HEK293 (cell line): ENCODE results near the gene HSD17B1.

Experiments
- BCL11A ChIP-seq: fragments of 450-650 bp; formaldehyde crosslinking; IDR thresholded peaks from 2 replicates; pipeline ENCODE4 v1.5.1; 2016; ENCODE audit warnings: low read depth, missing biosample characterization, missing genetic modification characterization
- GLIS2 ChIP-seq: fragments of 450-650 bp; formaldehyde crosslinking; IDR thresholded peaks from 2 replicates; pipeline ENCODE4 v1.5.1; 2016; ENCODE audit warnings: missing biosample characterization, missing genetic modification characterization
- TCF7L2 ChIP-seq: IDR thresholded peaks from 2 replicates; pipeline ENCODE4 v1.6.1; 2011; ENCODE audit warnings: low read depth, mild to moderate bottlenecking, inconsistent platforms, low read length, moderate library complexity, borderline replicate concordance
- YY2 ChIP-seq: fragments of 450-650 bp; formaldehyde crosslinking; IDR thresholded peaks from 2 replicates; pipeline ENCODE4 v1.5.1; 2016; ENCODE audit warnings: missing biosample characterization, missing genetic modification characterization
- ZBTB8A ChIP-seq: fragments of 450-650 bp; formaldehyde crosslinking; IDR thresholded peaks from 2 replicates; pipeline ENCODE4 v1.5.1; 2016; ENCODE audit warnings: missing biosample characterization, missing genetic modification characterization
- ZIC2 ChIP-seq: fragments of 450-650 bp; formaldehyde crosslinking; IDR thresholded peaks from 2 replicates; pipeline ENCODE4 v1.5.1; 2016; ENCODE audit warnings: missing biosample characterization, missing genetic modification characterization
- ZNF350 ChIP-seq: fragments of 450-650 bp; formaldehyde crosslinking; IDR thresholded peaks from 2 replicates; pipeline ENCODE4 v1.5.0; 2017; ENCODE audit warnings: missing biosample characterization, mild to moderate bottlenecking, missing genetic modification characterization
- ZNF585B ChIP-seq: fragments of 450-650 bp; formaldehyde crosslinking; IDR thresholded peaks from 2 replicates; pipeline ENCODE4 v1.5.1; 2016; ENCODE audit warnings: missing biosample characterization, missing genetic modification characterization
- ZNF600 ChIP-seq: fragments of 450-650 bp; formaldehyde crosslinking; IDR thresholded peaks from 2 replicates; pipeline ENCODE4 v1.5.1; 2016; ENCODE audit warnings: missing biosample characterization, missing genetic modification characterization
- ZNF76 ChIP-seq: fragments of 450-650 bp; formaldehyde crosslinking; IDR thresholded peaks from 2 replicates; pipeline ENCODE4; 2016; ENCODE audit warnings: low read depth, missing biosample characterization, missing genetic modification characterization, borderline replicate concordance
- ZSCAN30 ChIP-seq: fragments of 450-650 bp; IDR thresholded peaks from 2 replicates; pipeline ENCODE4 v1.5.1; 2018; ENCODE audit warnings: missing biosample characterization, mild to moderate bottlenecking, missing genetic modification characterization, moderate library complexity
- TF ChIP-seq, protein P1 (sequence below): fragments of 450-650 bp; formaldehyde crosslinking; IDR thresholded peaks from 2 replicates; pipeline ENCODE4 v1.5.1; 2016; ENCODE audit warnings: missing biosample characterization, missing genetic modification characterization
- TF ChIP-seq, protein P2 (sequence below): fragments of 450-650 bp; formaldehyde crosslinking; IDR thresholded peaks from 2 replicates; pipeline ENCODE4 v1.5.1; 2016; ENCODE audit warnings: missing biosample characterization, missing genetic modification characterization
- TF ChIP-seq, protein P3 (sequence below): fragments of 450-650 bp; formaldehyde crosslinking; IDR thresholded peaks from 2 replicates; pipeline ENCODE4 v1.5.1; 2016; ENCODE audit warnings: missing biosample characterization, missing genetic modification characterization
- TF ChIP-seq, protein P4 (sequence below): fragments of 450-650 bp; formaldehyde crosslinking; IDR thresholded peaks from 2 replicates; pipeline ENCODE4 v1.5.1; 2016; ENCODE audit warnings: missing biosample characterization, missing genetic modification characterization
- TF ChIP-seq, protein P5 (sequence below): fragments of 450-650 bp; formaldehyde crosslinking; IDR thresholded peaks from 2 replicates; pipeline ENCODE4 v1.5.1; 2017; ENCODE audit warnings: missing biosample characterization, mild to moderate bottlenecking, missing genetic modification characterization, moderate library complexity
- TF ChIP-seq, protein P6 (sequence below): fragments of 450-650 bp; formaldehyde crosslinking; IDR thresholded peaks from 2 replicates; pipeline ENCODE4 v1.5.0; 2017; ENCODE audit warnings: missing biosample characterization, missing genetic modification characterization, borderline replicate concordance
- TF ChIP-seq, protein P7 (sequence below): fragments of 450-650 bp; formaldehyde crosslinking; conservative IDR thresholded peaks from 2 replicates; pipeline ENCODE4 v1.5.1; 2016; ENCODE audit warnings: low read depth, missing biosample characterization, missing genetic modification characterization

The HSD17B1 gene

DNA sequence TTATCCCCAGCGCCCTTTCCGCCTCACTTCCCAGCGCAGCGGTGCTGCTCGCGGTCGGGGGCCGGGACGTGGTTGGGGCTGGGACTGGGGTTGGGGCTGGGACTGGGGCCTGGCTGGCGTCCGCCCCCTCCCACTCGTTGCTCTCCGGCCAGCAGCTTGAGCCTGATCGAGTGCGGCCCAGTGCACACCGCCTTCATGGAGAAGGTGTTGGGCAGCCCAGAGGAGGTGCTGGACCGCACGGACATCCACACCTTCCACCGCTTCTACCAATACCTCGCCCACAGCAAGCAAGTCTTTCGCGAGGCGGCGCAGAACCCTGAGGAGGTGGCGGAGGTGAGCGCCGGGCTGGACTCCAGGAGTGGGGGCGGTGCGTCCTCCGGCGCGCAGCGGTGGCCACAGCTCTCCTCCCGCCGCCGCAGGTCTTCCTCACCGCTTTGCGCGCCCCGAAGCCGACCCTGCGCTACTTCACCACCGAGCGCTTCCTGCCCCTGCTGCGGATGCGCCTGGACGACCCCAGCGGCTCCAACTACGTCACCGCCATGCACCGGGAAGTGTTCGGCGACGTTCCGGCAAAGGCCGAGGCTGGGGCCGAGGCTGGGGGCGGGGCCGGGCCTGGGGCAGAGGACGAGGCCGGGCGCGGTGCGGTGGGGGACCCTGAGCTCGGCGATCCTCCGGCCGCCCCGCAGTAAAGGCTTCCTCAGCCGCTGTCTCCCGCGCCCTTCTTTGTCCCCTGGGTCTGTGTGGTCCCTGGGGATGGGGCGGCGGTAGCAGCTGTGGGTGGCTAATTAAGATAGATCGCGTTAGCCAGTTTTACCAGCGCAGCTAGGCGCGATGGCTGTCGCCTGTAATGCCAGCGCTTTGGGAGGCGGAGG lies 1.8 kb downstream of the HSD17B1 start (continued):
- TF ChIP-seq ZNF350 (no peak), ZNF600 (tag by site-specific recombination) (peak; percentile 99), BCL11A (tag by site-specific recombination) (peak; percentile 69), ZNF585B (tag by site-specific recombination) (0 out of 2 replicates have a peak, but pooled peaks have one; percentile 5), TCF7L2 (no peak), ZIC2 (tag by site-specific recombination) (peak; percentile 96), YY2 (tag by site-specific recombination) (no peak), ZNF76 (tag by site-specific recombination) (no peak; the same call in 1 of the 2 replicates), ZSCAN30 (tag by site-specific recombination) (peak; percentile 64; the same call in 1 of the 2 replicates), ZBTB8A (tag by site-specific recombination) (peak; percentile 62), GLIS2 (tag by site-specific recombination) (peak; percentile 90)
- TF ChIP-seq, protein P1, sequence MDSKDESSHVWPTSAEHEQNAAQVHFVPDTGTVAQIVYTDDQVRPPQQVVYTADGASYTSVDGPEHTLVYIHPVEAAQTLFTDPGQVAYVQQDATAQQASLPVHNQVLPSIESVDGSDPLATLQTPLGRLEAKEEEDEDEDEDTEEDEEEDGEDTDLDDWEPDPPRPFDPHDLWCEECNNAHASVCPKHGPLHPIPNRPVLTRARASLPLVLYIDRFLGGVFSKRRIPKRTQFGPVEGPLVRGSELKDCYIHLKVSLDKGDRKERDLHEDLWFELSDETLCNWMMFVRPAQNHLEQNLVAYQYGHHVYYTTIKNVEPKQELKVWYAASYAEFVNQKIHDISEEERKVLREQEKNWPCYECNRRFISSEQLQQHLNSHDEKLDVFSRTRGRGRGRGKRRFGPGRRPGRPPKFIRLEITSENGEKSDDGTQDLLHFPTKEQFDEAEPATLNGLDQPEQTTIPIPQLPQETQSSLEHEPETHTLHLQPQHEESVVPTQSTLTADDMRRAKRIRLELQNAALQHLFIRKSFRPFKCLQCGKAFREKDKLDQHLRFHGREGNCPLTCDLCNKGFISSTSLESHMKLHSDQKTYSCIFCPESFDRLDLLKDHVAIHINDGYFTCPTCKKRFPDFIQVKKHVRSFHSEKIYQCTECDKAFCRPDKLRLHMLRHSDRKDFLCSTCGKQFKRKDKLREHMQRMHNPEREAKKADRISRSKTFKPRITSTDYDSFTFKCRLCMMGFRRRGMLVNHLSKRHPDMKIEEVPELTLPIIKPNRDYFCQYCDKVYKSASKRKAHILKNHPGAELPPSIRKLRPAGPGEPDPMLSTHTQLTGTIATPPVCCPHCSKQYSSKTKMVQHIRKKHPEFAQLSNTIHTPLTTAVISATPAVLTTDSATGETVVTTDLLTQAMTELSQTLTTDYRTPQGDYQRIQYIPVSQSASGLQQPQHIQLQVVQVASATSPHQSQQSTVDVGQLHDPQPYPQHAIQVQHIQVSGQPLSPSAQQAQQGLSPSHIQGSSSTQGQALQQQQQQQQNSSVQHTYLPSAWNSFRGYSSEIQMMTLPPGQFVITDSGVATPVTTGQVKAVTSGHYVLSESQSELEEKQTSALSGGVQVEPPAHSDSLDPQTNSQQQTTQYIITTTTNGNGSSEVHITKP (tag by site-specific recombination), result peak; percentile 83
- TF ChIP-seq, protein P2, sequence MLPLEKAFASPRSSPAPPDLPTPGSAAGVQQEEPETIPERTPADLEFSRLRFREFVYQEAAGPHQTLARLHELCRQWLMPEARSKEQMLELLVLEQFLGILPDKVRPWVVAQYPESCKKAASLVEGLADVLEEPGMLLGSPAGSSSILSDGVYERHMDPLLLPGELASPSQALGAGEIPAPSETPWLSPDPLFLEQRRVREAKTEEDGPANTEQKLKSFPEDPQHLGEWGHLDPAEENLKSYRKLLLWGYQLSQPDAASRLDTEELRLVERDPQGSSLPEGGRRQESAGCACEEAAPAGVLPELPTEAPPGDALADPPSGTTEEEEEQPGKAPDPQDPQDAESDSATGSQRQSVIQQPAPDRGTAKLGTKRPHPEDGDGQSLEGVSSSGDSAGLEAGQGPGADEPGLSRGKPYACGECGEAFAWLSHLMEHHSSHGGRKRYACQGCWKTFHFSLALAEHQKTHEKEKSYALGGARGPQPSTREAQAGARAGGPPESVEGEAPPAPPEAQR (tag by site-specific recombination), result no peak
- TF ChIP-seq, protein P3, sequence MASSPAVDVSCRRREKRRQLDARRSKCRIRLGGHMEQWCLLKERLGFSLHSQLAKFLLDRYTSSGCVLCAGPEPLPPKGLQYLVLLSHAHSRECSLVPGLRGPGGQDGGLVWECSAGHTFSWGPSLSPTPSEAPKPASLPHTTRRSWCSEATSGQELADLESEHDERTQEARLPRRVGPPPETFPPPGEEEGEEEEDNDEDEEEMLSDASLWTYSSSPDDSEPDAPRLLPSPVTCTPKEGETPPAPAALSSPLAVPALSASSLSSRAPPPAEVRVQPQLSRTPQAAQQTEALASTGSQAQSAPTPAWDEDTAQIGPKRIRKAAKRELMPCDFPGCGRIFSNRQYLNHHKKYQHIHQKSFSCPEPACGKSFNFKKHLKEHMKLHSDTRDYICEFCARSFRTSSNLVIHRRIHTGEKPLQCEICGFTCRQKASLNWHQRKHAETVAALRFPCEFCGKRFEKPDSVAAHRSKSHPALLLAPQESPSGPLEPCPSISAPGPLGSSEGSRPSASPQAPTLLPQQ (tag by site-specific recombination), result 0 out of 2 replicates have a peak, but pooled peaks have one; percentile 38
- TF ChIP-seq, protein P4, sequence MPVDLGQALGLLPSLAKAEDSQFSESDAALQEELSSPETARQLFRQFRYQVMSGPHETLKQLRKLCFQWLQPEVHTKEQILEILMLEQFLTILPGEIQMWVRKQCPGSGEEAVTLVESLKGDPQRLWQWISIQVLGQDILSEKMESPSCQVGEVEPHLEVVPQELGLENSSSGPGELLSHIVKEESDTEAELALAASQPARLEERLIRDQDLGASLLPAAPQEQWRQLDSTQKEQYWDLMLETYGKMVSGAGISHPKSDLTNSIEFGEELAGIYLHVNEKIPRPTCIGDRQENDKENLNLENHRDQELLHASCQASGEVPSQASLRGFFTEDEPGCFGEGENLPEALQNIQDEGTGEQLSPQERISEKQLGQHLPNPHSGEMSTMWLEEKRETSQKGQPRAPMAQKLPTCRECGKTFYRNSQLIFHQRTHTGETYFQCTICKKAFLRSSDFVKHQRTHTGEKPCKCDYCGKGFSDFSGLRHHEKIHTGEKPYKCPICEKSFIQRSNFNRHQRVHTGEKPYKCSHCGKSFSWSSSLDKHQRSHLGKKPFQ, result no peak
- TF ChIP-seq, protein P5, sequence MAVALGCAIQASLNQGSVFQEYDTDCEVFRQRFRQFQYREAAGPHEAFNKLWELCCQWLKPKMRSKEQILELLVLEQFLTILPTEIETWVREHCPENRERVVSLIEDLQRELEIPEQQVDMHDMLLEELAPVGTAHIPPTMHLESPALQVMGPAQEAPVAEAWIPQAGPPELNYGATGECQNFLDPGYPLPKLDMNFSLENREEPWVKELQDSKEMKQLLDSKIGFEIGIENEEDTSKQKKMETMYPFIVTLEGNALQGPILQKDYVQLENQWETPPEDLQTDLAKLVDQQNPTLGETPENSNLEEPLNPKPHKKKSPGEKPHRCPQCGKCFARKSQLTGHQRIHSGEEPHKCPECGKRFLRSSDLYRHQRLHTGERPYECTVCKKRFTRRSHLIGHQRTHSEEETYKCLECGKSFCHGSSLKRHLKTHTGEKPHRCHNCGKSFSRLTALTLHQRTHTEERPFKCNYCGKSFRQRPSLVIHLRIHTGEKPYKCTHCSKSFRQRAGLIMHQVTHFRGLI (tag by site-specific recombination), result no peak; the same call in 1 of the 2 replicates
- TF ChIP-seq, protein P6, sequence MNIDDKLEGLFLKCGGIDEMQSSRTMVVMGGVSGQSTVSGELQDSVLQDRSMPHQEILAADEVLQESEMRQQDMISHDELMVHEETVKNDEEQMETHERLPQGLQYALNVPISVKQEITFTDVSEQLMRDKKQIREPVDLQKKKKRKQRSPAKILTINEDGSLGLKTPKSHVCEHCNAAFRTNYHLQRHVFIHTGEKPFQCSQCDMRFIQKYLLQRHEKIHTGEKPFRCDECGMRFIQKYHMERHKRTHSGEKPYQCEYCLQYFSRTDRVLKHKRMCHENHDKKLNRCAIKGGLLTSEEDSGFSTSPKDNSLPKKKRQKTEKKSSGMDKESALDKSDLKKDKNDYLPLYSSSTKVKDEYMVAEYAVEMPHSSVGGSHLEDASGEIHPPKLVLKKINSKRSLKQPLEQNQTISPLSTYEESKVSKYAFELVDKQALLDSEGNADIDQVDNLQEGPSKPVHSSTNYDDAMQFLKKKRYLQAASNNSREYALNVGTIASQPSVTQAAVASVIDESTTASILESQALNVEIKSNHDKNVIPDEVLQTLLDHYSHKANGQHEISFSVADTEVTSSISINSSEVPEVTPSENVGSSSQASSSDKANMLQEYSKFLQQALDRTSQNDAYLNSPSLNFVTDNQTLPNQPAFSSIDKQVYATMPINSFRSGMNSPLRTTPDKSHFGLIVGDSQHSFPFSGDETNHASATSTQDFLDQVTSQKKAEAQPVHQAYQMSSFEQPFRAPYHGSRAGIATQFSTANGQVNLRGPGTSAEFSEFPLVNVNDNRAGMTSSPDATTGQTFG (tag by site-specific recombination), result no peak
- TF ChIP-seq, protein P7, sequence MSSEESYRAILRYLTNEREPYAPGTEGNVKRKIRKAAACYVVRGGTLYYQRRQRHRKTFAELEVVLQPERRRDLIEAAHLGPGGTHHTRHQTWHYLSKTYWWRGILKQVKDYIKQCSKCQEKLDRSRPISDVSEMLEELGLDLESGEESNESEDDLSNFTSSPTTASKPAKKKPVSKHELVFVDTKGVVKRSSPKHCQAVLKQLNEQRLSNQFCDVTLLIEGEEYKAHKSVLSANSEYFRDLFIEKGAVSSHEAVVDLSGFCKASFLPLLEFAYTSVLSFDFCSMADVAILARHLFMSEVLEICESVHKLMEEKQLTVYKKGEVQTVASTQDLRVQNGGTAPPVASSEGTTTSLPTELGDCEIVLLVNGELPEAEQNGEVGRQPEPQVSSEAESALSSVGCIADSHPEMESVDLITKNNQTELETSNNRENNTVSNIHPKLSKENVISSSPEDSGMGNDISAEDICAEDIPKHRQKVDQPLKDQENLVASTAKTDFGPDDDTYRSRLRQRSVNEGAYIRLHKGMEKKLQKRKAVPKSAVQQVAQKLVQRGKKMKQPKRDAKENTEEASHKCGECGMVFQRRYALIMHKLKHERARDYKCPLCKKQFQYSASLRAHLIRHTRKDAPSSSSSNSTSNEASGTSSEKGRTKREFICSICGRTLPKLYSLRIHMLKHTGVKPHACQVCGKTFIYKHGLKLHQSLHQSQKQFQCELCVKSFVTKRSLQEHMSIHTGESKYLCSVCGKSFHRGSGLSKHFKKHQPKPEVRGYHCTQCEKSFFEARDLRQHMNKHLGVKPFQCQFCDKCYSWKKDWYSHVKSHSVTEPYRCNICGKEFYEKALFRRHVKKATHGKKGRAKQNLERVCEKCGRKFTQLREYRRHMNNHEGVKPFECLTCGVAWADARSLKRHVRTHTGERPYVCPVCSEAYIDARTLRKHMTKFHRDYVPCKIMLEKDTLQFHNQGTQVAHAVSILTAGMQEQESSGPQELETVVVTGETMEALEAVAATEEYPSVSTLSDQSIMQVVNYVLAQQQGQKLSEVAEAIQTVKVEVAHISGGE (tag by site-specific recombination), result peak; percentile 80
